D341Med (cell line): ENCODE results near the gene PRELID3B.
A peak's percentile ranks its signal among the peaks of the same experiment; 100 is the strongest.

Source experiments
- DNase-seq: peaks from one replicate; pipeline ENCODE4 v3.0.0; 2012; ENCODE audit warnings: low spot score

PRELID3B gene

DNA sequence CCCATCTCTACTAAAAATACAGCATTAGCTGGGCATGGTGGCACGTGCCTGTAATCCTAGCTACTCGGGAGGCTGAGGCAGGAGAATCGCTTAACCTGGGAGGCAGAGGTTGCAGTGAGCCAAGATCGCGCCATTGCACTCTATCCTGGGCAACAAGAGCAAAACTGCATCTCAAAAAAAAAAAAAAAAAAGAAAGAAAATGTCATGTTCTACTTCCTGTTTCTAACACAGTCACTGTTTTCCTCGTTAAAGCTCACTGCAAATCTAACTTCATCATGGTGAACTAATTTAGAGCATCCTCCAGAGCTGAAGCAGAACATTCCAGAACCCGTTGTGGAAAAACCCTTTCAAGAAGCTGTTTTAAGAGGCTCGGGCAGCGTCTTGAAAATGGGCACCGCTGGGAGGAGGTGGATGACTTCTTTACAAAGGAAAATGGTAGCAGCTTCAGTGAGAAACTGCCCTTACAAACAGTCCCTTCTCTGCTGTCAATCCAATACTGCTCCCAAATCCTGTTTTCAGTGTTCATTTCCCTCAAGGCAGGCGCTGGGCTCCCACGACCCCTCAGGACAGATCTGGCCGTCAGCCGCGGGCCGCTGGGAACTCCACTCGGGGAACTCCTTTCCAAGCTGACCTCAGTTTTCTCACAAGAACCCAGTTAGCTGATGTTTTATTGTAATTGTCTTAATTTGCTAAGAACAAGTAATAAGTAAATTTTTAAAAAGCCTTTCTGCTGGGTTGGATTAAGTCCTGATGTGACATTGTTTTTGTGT, 48.0 kb downstream of the PRELID3B start:
- DNase-seq: no peak

DNA sequence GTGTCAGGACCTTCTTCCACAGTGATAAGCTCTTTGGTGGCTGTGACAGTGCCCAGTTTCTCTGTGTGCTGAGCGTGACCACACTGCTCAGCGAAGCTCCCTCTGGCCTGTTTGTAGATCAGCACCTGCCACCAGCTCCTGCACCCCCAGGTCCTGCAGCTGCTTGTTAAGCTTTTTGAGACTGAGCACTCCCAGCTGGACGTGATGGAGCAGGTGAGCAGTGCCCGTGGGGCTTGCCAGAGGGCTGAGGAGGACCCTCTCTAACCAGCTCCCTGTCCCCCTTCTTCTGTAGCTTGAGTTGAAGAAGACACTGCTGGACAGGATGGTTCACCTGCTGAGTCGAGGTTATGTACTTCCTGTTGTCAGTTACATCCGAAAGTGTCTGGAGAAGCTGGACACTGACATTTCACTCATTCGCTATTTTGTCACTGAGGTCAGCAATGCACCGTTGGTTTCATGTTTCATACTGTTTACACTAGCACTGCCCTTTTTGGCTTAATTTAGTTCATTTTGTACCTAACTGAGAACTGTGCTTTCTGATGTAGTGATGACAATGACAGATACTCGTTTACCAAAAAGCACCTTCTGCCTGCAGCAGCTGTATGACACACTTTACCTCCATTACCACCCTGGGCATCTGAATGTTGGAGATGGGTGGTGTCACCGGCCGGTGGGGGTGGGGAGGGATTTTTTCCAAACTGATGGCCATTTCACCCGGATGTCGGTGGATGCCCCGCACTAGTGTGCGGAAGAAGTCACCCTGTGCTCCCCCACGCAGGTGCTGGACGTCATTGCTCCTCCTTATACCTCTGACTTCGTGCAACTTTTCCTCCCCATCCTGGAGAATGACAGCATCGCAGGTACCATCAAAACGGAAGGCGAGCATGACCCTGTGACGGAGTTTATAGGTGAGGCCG, 49.0 kb downstream of the PRELID3B start:
- no peak for DNase-seq

DNA sequence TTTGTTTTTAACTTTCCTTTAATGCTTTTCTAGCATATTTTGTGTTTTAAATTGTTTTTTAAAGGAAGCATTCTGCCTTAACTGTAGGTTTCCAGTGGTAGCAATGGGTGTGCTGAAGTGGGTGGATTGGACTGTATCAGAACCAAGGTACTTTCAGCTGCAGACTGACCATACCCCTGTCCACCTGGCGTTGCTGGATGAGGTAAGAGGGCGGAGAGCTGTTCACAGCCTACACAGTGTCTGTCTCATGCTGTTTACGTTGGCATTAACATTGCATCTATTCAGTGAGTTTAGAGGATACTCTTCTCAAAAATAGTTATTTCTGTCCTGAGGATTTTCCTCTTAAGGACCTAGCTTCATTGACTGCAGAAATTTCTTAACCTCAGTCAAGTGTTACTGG, 49.7 kb downstream of the PRELID3B start:
- no peak for DNase-seq

DNA sequence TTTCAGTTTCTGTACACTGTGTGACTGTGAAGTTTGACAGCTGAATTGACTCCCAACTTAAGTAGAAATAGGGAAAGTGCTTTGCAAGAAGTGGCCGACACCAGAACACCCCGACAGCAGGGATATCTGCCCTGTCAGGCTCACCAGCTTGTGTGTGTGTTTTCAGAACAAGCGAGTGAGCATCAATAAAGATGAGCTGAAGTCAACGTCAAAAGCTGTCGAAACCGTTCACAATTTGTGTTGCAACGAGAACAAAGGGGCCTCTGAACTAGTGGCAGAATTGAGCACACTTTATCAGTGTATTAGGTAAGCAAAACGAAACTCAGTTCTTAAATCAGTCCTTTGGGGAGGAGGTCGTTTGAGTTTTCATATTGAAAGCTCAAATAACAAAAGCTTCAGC, 50.9 kb downstream of the PRELID3B start:
- no peak for DNase-seq

DNA sequence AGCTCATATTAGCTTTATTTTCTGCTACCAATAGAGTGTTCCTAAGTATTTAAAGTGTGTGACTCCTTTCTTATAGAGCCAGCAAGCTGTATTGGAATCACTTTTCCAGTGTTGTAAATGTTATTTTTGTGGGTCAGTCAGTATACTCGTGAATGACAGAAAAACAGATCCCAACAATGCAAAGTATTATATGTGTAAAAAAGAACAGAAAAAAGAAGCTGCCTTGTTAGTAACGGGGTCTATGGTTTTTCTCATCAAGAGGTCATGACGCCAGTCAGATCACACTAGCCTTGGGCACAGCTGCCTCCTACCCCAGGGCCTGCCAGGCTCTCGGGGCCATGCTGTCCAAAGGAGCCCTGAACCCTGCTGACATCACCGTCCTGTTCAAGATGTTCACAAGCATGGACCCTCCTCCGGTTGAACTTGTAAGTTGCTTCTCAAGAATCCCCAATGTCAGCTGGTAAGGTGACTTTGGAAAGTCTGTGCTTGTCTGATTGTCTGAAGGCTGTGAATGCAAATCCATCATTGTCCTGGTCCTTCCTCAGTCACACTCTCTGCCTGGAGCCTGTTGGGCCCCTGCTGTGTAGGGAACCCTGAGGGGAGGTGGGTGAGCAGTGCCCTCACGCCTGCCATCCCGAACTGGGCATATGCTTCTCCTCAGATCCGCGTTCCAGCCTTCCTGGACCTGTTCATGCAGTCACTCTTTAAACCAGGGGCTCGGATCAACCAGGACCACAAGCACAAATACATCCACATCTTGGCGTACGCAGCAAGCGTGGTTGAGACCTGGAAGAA, 51.7 kb downstream of the PRELID3B start:
- DNase-seq: no peak

DNA sequence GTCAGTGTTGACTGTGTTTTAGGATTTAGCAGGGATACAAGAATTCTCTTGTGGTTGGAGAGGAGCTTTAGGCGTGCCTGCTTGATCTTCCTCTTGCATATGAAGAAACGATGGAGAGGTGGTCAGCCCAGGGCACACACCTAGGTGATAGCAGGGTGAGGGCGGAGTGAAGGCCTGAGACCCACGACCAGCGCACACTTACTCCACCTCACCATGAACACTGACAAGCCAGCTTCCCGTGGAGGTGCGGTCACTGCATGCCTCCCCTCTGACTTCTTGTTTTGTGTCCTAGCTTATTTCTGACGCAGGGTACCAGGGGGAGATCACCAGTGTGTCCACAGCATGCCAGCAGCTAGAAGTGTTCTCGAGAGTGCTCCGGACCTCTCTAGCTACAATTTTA, 53.4 kb downstream of the PRELID3B start:
- no peak for DNase-seq

DNA sequence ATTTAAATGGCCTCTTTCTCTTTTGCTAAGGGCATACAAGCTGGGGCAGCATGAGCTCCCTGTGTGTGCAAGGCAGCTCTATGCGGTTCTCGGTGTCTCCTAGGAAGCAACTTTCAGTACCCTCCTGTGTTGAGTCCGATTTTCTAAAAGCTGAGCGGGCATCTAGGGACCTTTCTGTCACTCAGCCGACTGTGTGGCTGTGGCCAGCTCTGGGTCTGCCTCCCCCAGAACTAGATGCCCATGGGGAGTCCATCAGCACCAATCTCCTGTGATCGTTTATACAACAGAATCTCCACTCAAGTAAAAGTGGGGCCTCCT, 54.1 kb downstream of the PRELID3B start:
- DNase-seq: no peak

DNA sequence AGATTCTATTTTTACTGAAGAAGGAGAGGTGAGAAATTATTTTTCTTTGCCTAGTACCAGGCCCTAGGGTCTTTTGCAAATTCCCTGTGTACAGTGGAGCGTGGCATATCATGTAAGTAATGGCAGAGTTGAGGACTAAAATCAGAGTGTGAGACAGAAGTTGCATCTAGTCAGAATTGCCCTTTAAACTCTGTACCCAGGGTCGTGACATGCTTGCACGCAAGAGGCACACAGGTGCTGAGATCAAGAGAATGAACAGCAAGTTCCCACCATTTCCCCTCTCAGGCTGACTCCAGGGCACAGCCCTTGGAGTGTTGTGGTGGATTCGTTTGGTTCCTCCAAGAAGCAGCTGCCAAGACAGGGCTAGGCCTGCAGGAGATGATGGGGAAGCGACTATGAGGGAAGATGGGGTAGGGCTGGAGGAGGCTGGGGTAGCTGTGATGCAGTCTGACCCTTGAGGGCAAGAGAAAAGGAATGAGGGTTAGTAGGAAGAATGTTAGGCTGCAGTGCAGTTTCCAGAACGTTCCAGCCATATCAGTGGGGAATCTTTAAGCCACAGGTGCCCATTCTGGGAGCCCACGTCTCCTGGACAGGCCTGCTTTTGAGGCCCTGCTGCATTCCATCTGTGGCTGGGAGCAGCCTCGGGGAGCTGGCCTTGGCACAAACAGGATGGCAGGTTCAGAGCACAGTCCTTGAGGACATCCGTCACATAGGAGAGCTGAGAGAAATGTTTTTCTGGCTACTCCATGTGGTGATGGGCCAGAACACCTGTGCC, 54.6 kb downstream of the PRELID3B start:
- DNase-seq: no peak

DNA sequence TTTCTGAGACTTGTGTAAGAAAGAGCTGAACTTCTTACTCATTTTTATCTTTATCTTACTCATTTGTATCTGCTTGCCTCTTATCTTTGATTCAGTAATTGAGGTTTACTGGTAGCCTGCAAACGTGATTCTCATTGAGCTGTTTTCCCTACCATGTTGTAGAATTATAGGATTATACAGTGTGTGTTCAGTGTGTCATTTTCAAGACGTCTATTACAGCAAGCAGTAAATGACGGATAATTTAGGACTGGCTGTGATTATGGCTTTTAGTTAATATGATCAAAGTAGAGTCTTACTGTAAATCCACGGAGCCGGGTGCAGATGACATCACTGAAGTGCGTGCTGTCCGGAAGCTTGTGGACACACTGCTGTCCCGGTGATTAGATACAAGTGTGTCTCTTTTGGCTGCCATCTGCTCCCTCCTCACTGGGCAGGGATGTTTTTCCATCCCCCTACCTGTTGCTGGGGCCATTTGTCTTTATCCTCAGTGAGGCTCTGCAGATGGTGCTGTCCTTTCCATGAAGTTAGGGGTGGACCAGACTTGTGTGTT, 55.5 kb downstream of the PRELID3B start:
- peak; percentile 78 for DNase-seq

DNA sequence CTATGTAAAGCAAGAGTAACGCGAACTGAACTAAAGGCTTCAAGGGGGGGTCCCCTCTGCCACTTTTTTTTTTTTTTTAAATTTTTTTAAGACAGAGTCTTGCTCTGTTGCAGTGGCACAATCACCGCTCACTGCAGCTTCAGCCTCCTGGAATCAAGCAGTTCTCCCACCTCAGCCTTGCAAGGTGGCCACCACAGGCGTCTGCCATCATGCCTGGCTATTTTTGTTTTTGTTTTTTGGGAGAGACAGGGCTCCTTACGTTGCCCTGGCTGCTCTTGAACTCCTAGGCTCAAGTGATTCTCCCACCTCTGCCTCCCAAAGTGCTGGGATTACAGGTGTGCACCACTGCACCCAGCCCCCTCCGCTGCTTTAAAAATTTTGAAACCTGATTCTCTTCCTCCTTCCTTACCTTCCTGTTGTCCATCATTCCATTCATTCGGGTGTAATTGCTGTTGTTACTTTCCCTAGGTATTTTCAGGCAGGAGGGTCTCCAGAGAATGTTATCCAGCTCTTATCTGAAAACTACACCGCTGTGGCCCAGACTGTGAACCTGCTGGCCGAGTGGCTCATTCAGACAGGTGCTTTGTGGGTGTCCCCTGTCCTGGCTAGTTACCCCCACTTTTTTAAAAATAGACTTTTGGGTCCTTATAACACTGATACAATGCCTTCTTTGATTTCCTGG, 56.2 kb downstream of the PRELID3B start:
- no peak for DNase-seq

DNA sequence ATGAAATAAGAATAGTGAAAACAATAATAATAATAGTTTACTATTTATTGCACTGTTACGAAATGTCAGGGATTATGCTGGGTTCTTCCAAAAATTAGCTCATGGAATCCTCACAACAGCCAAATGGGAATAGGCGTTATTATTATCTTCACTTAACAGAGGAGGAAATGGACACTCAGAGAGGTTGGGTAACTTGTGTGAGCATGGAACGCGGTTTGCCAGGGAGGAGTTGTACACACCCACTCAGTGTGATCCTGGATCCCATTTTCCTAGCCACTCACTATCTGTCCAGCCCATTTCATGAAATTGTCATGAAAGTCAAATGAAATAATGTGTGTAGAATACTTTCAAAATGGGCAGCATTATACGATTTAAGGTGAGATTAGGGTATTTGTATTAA, 56.9 kb downstream of the PRELID3B start:
- no peak for DNase-seq

DNA sequence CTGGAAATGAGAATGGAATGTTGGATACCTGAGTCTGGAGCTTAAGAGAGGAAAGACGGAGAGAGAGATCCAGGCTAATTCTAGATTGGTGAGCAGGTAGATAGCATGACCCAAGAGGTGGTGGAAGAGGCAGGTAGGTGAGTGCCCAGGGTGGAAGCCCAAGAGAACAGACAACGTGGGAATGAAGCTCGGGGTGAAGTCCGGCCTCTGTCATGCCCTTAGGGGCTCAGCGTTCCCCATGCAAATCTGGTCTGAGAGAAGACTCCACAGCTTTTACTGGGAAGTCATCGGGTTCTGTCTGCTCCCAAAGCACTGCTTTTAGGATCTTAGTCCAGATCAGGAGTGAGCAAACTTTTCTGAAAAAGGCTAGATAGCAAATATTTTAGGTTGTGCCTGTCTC, 57.9 kb downstream of the PRELID3B start:
- DNase-seq: no peak
